ENCODE data around the gene TENM3. TPM values are rescaled to one million over a fixed set of nuclear protein-coding genes. Genes with fewer than 3 reads are reported as not detected.

The TENM3 gene
- total RNA-seq, 3 donors from 2014 or later = 0.58 to 19.2 (median 0.70) TPM

- DNase-seq (no peak), ATAC-seq (no peak)
- no peak for TF ChIP-seq CTCF (IDR thresholded peaks at IDR 0.05)
Observed at GRCh38 chr4:182827166-182827565, 584.0 kb downstream of the TENM3 start.

GRCh38 chr4:182827954-182828353 lies 584.8 kb downstream of the TENM3 start:
- no peak for DNase-seq
- no peak for TF ChIP-seq CTCF (IDR thresholded peaks at IDR 0.05)
- H3K4me3 ChIP-seq = no peak overlapping the region
- H3K4me1 ChIP-seq (ENCODE audit: low read depth) = no peaks in the 10 kb centered on the region
- H3K36me3 ChIP-seq (ENCODE audit: low read depth) = no peaks in the 10 kb centered on the region
- no peaks in the 10 kb centered on the region for H3K9me3 ChIP-seq
- ATAC-seq = no peak
- intact Hi-C loops (cut with DNase I, micrococcal nuclease) = no loop called here

More at GRCh38 chr4:182827166-182827565, 584.0 kb downstream of the TENM3 start:
- Histone ChIP-seq H3K36me3 (ENCODE audit: low read depth) (no peaks in the 10 kb centered on the region), H3K4me1 (ENCODE audit: low read depth) (no peaks in the 10 kb centered on the region), H3K9me3 (no peaks in the 10 kb centered on the region), H3K4me3 (no peak overlapping the region)
- intact Hi-C loops (cut with DNase I, micrococcal nuclease) = no loop called here

GRCh38 chr4:182828360-182829025 lies 585.3 kb downstream of the TENM3 start:
- TF ChIP-seq CTCF (IDR thresholded peaks at IDR 0.05) = no peak
- Histone ChIP-seq H3K36me3 (ENCODE audit: low read depth) (no peaks in the 10 kb centered on the region), H3K9me3 (no peaks in the 10 kb centered on the region), H3K4me1 (ENCODE audit: low read depth) (no peaks in the 10 kb centered on the region), H3K4me3 (no peak overlapping the region)
- DNase-seq (no peak), ATAC-seq (no peak)
- intact Hi-C loops (cut with DNase I, micrococcal nuclease) = no loop called here

GRCh38 chr4:182829196-182829595 lies 586.0 kb downstream of the TENM3 start:
- no peak for ATAC-seq
- intact Hi-C loops (cut with DNase I, micrococcal nuclease) = no loop called here

GRCh38 chr4:182831376-182831775 lies 588.2 kb downstream of the TENM3 start:
- intact Hi-C loops (cut with DNase I, micrococcal nuclease) = no loop called here
- no peak for TF ChIP-seq CTCF (IDR thresholded peaks at IDR 0.05)
- Histone ChIP-seq H3K4me1 (ENCODE audit: low read depth) (no peaks in the 10 kb centered on the region), H3K9me3 (no peaks in the 10 kb centered on the region), H3K36me3 (ENCODE audit: low read depth) (no peaks in the 10 kb centered on the region), H3K4me3 (no peak overlapping the region)
- DNase-seq (no peak), ATAC-seq (no peak)

More at GRCh38 chr4:182829196-182829595, 586.0 kb downstream of the TENM3 start:
- H3K36me3 ChIP-seq (ENCODE audit: low read depth) = no peaks in the 10 kb centered on the region
- no peak overlapping the region for H3K4me3 ChIP-seq
- H3K9me3 ChIP-seq = no peaks in the 10 kb centered on the region
- H3K4me1 ChIP-seq (ENCODE audit: low read depth) = no peaks in the 10 kb centered on the region
- DNase-seq = no peak
- TF ChIP-seq CTCF (IDR thresholded peaks at IDR 0.05) = no peak

Data from mucosa of descending colon (tissue), 3 donors.